NCI-H2081 (cell line): ENCODE results near the gene GARNL3.

ENCODE experiments used
- DNase-seq, 2 experiments: peaks; one replicate each; lab custom pipeline; 2025; lab: John Stamatoyannopoulos, UW

Gene GARNL3

GRCh38 chr9:127264462-127265219, at the start of gene GARNL3:
Gene GARNL3 (plus strand): TSS chr9:127264774. CDS start chr9:127264878, 104 bp downstream.
- no peak for DNase-seq

GRCh38 chr9:127215268-127216209, 49.0 kb upstream of the GARNL3 start:
- no peak for DNase-seq

GRCh38 chr9:127216210-127216887, 48.2 kb upstream of the GARNL3 start:
- no peak for DNase-seq

- no peak for DNase-seq
Observed at GRCh38 chr9:127216888-127217217, 47.7 kb upstream of the GARNL3 start.

- DNase-seq: no peak
Observed at GRCh38 chr9:127218818-127219217, 45.8 kb upstream of the GARNL3 start.

- DNase-seq: no peak
Observed at GRCh38 chr9:127219520-127219919, 45.1 kb upstream of the GARNL3 start.

GRCh38 chr9:127221695-127222094, 42.9 kb upstream of the GARNL3 start:
- no peak for DNase-seq

GRCh38 chr9:127222388-127223095, 42.0 kb upstream of the GARNL3 start:
- no peak for DNase-seq

GRCh38 chr9:127223266-127223665, 41.3 kb upstream of the GARNL3 start:
- DNase-seq: no peak

- no peak for DNase-seq
Observed at GRCh38 chr9:127223810-127224177, 40.8 kb upstream of the GARNL3 start.

GRCh38 chr9:127224178-127224882, 40.2 kb upstream of the GARNL3 start:
- peak; percentile 58 to 76 for DNase-seq

GRCh38 chr9:127224883-127225739, 39.5 kb upstream of the GARNL3 start:
- DNase-seq: peak; percentile 79 to 93

- no peak for DNase-seq
Observed at GRCh38 chr9:127225801-127226625, 38.6 kb upstream of the GARNL3 start.

- DNase-seq: no peak
Observed at GRCh38 chr9:127229691-127230417, 34.7 kb upstream of the GARNL3 start.

GRCh38 chr9:127231666-127232065, 32.9 kb upstream of the GARNL3 start:
- DNase-seq: no peak

- DNase-seq: no peak
Observed at GRCh38 chr9:127232833-127233549, 31.6 kb upstream of the GARNL3 start.

- DNase-seq: no peak
Observed at GRCh38 chr9:127233550-127233949, 31.0 kb upstream of the GARNL3 start.

GRCh38 chr9:127233989-127234388, 30.6 kb upstream of the GARNL3 start:
- no peak for DNase-seq
